Measurements from ENCODE around the gene PWWP2B.

The PWWP2B gene

DNA sequence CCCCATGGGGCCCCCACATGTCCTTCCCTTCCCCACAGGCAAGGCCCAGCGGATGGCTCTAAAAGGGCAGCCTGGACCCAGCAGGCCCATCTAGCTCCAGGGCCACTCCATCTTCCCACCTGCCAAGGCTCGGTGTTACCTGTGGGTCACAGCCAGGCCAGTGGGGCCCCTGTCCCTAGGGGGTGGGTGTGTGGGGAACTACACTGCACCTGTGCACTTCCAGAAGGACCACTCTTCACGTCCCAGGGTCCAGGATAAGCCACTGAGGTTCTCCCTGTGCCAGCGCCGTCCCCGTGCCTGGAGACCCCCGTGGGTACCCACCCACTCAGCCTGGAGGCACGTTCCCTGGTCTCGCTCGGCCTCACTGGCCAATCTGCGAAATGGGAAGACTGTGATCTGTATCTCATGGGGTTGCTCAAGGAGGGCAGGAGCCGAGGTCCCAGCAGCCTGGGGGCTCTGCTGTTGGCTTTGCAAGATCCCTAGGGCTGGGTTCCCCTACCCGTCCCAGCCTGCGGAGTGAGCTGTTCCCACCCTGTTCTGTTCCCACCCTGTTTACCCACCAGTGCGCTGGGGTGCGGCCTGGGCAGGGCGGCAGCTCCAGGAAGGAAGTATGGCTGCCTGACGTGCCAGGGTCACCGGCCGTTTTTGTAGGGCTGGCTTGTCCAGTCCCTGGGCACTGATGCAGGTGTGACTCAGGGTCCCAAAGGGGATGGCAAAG is 4.6 kb downstream of the PWWP2B start:
- CTCF ChIA-PET: no interaction called here
- no peak overlapping the region for H3K4me3 ChIP-seq (ENCODE audit: low read depth, low read length)
- POLR2A ChIA-PET: no interaction called here
- TF ChIP-seq, protein P1, sequence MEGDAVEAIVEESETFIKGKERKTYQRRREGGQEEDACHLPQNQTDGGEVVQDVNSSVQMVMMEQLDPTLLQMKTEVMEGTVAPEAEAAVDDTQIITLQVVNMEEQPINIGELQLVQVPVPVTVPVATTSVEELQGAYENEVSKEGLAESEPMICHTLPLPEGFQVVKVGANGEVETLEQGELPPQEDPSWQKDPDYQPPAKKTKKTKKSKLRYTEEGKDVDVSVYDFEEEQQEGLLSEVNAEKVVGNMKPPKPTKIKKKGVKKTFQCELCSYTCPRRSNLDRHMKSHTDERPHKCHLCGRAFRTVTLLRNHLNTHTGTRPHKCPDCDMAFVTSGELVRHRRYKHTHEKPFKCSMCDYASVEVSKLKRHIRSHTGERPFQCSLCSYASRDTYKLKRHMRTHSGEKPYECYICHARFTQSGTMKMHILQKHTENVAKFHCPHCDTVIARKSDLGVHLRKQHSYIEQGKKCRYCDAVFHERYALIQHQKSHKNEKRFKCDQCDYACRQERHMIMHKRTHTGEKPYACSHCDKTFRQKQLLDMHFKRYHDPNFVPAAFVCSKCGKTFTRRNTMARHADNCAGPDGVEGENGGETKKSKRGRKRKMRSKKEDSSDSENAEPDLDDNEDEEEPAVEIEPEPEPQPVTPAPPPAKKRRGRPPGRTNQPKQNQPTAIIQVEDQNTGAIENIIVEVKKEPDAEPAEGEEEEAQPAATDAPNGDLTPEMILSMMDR (IDR thresholded peaks at IDR 0.05; ENCODE audit: insufficient read depth, low read length, missing control alignments): no peak
- DNase-seq (ENCODE audit: low read depth, low spot score): no peak

GRCh38 chr10:132402781-132403241 is 5.8 kb downstream of the PWWP2B start:
- H3K4me3 ChIP-seq (ENCODE audit: low read depth, low read length): no peak overlapping the region
- POLR2A ChIA-PET: no interaction called here
- TF ChIP-seq, protein P1 (IDR thresholded peaks at IDR 0.05; ENCODE audit: insufficient read depth, low read length, missing control alignments): no peak
- CTCF ChIA-PET: no interaction called here
- DNase-seq (ENCODE audit: low read depth, low spot score): no peak

- POLR2A ChIA-PET: no interaction called here
- TF ChIP-seq, protein P1 (IDR thresholded peaks at IDR 0.05; ENCODE audit: insufficient read depth, low read length, missing control alignments): no peak
- DNase-seq (ENCODE audit: low read depth, low spot score): no peak
- CTCF ChIA-PET: no interaction called here
- no peak overlapping the region for H3K4me3 ChIP-seq (ENCODE audit: low read depth, low read length)
Observed at GRCh38 chr10:132403511-132404168, 6.6 kb downstream of the PWWP2B start.

DNA sequence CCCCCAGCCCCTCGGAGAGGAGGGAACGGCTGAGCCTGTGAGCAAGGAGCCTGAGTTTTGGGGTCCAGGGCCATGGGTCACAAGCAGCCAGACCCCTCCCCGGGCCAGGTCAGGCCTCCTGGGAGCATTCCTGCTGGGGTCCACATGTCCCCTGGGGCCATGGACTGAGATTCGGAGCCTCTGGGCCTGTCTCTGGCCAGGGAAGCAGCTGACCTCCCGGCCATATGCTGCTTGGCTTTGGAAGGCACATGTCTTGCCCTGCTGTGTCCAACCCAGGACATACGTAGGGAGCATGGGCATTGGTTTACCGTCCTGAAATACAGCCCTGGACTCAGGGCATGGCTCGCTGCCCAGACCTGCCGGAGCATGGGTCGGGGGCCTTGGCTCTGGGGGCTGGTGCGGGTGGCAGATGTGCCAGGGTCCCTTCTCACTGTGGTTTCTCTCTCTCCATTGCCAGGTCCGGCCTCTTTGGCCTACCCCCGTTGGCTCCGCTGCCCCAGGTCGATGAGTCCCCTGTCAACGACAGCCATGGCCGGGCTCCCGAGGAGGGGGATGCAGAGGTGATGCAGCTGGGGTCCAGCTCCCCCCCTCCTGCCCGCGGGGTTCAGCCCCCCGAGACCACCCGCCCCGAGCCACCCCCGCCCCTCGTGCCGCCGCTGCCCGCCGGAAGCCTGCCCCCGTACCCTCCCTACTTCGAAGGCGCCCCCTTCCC is 7.3 kb downstream of the PWWP2B start:
- no peak overlapping the region for H3K4me3 ChIP-seq (ENCODE audit: low read depth, low read length)
- CTCF ChIA-PET: no interaction called here
- POLR2A ChIA-PET: no interaction called here
- TF ChIP-seq, protein P1 (IDR thresholded peaks at IDR 0.05; ENCODE audit: insufficient read depth, low read length, missing control alignments): no peak
- DNase-seq (ENCODE audit: low read depth, low spot score): no peak

GRCh38 chr10:132404911-132405462 is 8.0 kb downstream of the PWWP2B start:
- no peak overlapping the region for H3K4me3 ChIP-seq (ENCODE audit: low read depth, low read length)
- POLR2A ChIA-PET: no interaction called here
- DNase-seq (ENCODE audit: low read depth, low spot score): no peak
- CTCF ChIA-PET: no interaction called here
- TF ChIP-seq, protein P1 (IDR thresholded peaks at IDR 0.05; ENCODE audit: insufficient read depth, low read length, missing control alignments): no peak

GRCh38 chr10:132405463-132405991 is 8.5 kb downstream of the PWWP2B start:
- TF ChIP-seq, protein P1 (IDR thresholded peaks at IDR 0.05; ENCODE audit: insufficient read depth, low read length, missing control alignments): no peak
- ChIA-PET CTCF (no interaction called here), POLR2A (no interaction called here)
- no peak for DNase-seq (ENCODE audit: low read depth, low spot score)
- no peak overlapping the region for H3K4me3 ChIP-seq (ENCODE audit: low read depth, low read length)

Measured in AG04449 (cell line).